Left lung (tissue), 14 donors: ENCODE data around the gene EXOC4. TPM values are rescaled to one million over a fixed set of nuclear protein-coding genes. Genes with fewer than 3 reads are reported as not detected.
"Not testable (repeated sequence)": the region's sequence is repeated elsewhere in the genome, so short reads cannot be mapped to it uniquely, and the experiment has no call there.

Source experiments
- ATAC-seq: fragments of 200-7000 bp; cut with Tn5 transposase; one replicate; pipeline ENCODE4 v1.9.1; 2020; ENCODE audit warnings: moderate library complexity
- DNase-seq, 4 donors: peaks; one replicate each; pipeline ENCODE4 v3.0.0-alpha.2; 2013 to 2020
- H3K27ac ChIP-seq, 2 donors: fragments of 200-600 bp; sonication (generic) in 1 of 2; one replicate each; pipeline versions ENCODE4 v1.5.0 to v1.8.0; 2020 to 2021
- H3K27me3 ChIP-seq, 2 donors: fragments of 200-600 bp; sonication (generic) in 1 of 2; one replicate each; pipeline versions ENCODE4 v1.5.0 to v1.8.0; 2020 to 2021
- H3K36me3 ChIP-seq, 2 donors: fragments of 200-600 bp; sonication (generic) in 1 of 2; one replicate each; pipeline versions ENCODE4 v1.5.0 to v1.8.0; 2020 to 2021
- H3K4me1 ChIP-seq, 2 donors: fragments of 200-600 bp; one replicate each; pipeline ENCODE4 v1.8.0; 2021
- H3K4me3 ChIP-seq, 2 donors: fragments of 200-600 bp; sonication (generic) in 1 of 2; one replicate each; pipeline versions ENCODE4 v1.5.0 to v1.8.0; 2020 to 2021; ENCODE audit warnings: mild to moderate bottlenecking in 1 of 2
- H3K9me3 ChIP-seq, 2 donors: fragments of 200-600 bp; sonication (generic) in 1 of 2; one replicate each; pipeline versions ENCODE4 v1.5.0 to v1.8.0; 2020 to 2021
- intact Hi-C, 2 donors: fragments of 100-400 bp; cut with DNase I; formaldehyde crosslinking; loops; one replicate each; pipeline versions ENCODE4 v1.11.2 to v1.14.2; 2022
- long read RNA-seq, 12 donors: library from polyadenylated mRNA in 2 of 12; unstranded in 2 of 12; transcript quantifications; one replicate each; pipeline ENCODE4 v2.0.0 and lab custom pipeline, GENCODE V29; 2019 to 2026
- polyA plus RNA-seq, 6 donors: library from polyadenylated mRNA; unstranded; fragments of 120-200 nt; gene quantifications; one replicate each; pipeline ENCODE4 v1.2.1, GENCODE V29; 2013; ENCODE audit not compliant: insufficient read length in 6 of 6
- total RNA-seq, 2 donors: library from RNA; stranded (reverse); fragmentation: NEBNext Ultra II Directional; extraction: Animal tissue kit (Norgen Biotek cat#: 25700); gene quantifications; one replicate each; pipeline ENCODE4 v1.2.1, GENCODE V29; 2021
- TF ChIP-seq, protein P1 (sequence below), 2 donors: fragments of 200-600 bp; sonication (generic) in 1 of 2; IDR thresholded peaks; one replicate each; pipeline versions ENCODE4 v1.5.0 to v1.8.0; 2021; ENCODE audit warnings: antibody characterized with exemption in 2 of 2
- donor health status: DM: no; HTN: yes; CAD: no.
- donor health status: DM: no; HTN: no; CAD: no.

Gene EXOC4
- total RNA-seq (10 to 100 TPM; 68.0 to 79.4 TPM), polyA plus RNA-seq (10 to 100 TPM; 52.5 to 70.3 (median 60.8) TPM)
- long read RNA-seq, donor 1, full-length matches to known transcripts, result 6 of 11 reads
- long read RNA-seq, donor 1, partial matches to known transcripts, result 5 of 11 reads
- long read RNA-seq, donor 1, other reads (novel, unspliced or antisense), result 0 of 11 reads
- long read RNA-seq, donor 2, full-length matches to known transcripts, result 6 of 6 reads
- long read RNA-seq, donor 2, partial matches to known transcripts, result 0 of 6 reads
- long read RNA-seq, donor 2, other reads (novel, unspliced or antisense), result 0 of 6 reads
- long read RNA-seq, donor 3, full-length matches to known transcripts, result 8 of 8 reads
- long read RNA-seq, donor 3, partial matches to known transcripts, result 0 of 8 reads
- long read RNA-seq, donor 3, other reads (novel, unspliced or antisense), result 0 of 8 reads
- long read RNA-seq, donor 4, full-length matches to known transcripts, result 2 of 12 reads
- long read RNA-seq, donor 4, partial matches to known transcripts, result 6 of 12 reads
- long read RNA-seq, donor 4, other reads (novel, unspliced or antisense), result 4 of 12 reads
- long read RNA-seq, donor 5, full-length matches to known transcripts, result 6 of 6 reads
- long read RNA-seq, donor 5, partial matches to known transcripts, result 0 of 6 reads
- long read RNA-seq, donor 5, other reads (novel, unspliced or antisense), result 0 of 6 reads
- long read RNA-seq, donor 6, full-length matches to known transcripts, result 8 of 8 reads
- long read RNA-seq, donor 6, partial matches to known transcripts, result 0 of 8 reads
- long read RNA-seq, donor 6, other reads (novel, unspliced or antisense), result 0 of 8 reads
- long read RNA-seq, donor 7, full-length matches to known transcripts, result 2 of 2 reads
- long read RNA-seq, donor 7, partial matches to known transcripts, result 0 of 2 reads
- long read RNA-seq, donor 7, other reads (novel, unspliced or antisense), result 0 of 2 reads
- long read RNA-seq, donor 8, full-length matches to known transcripts, result 2 of 7 reads
- long read RNA-seq, donor 8, partial matches to known transcripts, result 5 of 7 reads
- long read RNA-seq, donor 8, other reads (novel, unspliced or antisense), result 0 of 7 reads
- long read RNA-seq, donor 9, result 0 reads
- long read RNA-seq, donor 10, partial matches to known transcripts, result 3 of 4 reads
- long read RNA-seq, donor 10, other reads (novel, unspliced or antisense), result 1 of 4 reads
- long read RNA-seq, donor 11, full-length matches to known transcripts, result 3 of 3 reads
- long read RNA-seq, donor 11, partial matches to known transcripts, result 0 of 3 reads
- long read RNA-seq, donor 11, other reads (novel, unspliced or antisense), result 0 of 3 reads
- long read RNA-seq, donor 12, full-length matches to known transcripts, result 5 of 5 reads
- long read RNA-seq, donor 12, partial matches to known transcripts, result 0 of 5 reads
- long read RNA-seq, donor 12, other reads (novel, unspliced or antisense), result 0 of 5 reads

DNA sequence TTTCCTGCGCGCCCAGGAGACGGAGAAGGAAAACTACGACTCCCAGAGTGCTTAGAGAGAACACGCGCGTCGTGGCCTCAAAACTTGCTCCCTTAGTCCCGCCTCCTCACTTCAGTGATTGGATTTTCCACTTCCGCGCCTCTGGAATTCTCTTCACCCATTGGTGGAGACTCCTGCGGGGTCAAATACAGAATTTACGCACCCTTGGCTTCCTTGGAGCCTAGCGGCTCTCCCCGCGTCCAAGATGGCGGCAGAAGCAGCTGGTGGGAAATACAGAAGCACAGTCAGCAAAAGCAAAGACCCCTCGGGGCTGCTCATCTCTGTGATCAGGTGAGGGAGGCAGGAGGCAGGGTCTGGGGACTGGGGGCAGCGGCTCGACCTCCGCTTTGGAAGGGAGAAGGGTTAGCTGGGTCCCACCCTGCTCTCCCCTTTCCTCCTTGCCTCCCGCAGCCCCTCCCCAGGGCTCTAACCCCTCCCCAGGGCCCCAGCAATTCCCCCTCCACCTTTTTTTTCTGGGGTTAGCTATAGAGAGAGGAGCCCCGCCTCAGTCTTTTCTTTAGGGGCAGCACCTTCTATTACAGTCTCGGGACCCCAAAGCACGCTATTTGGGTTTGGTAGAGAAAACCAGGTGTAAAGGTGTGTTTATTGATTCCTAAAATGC is at the start of gene EXOC4:
Gene EXOC4 (plus strand): TSS at position 221 of the 661 bp plus-strand sequence.
- Histone ChIP-seq H3K27ac (peak within 1 kb of the TSS; percentile 71 to 84), H3K4me1 (peaks cover 6 to 34% of the 10 kb centered on the region in 2 donors), H3K9me3 (no peaks in the 10 kb centered on the region), H3K4me3 (peak within 1 kb of the TSS; percentile 71 to 88), H3K36me3 (no peaks in the 10 kb centered on the region), H3K27me3 (no peaks in the 10 kb centered on the region)
- ATAC-seq (peak; percentile 100), DNase-seq (peak; percentile 86 to 98 (median 96))
- intact Hi-C loops, result no loop called here
- TF ChIP-seq, protein P1, sequence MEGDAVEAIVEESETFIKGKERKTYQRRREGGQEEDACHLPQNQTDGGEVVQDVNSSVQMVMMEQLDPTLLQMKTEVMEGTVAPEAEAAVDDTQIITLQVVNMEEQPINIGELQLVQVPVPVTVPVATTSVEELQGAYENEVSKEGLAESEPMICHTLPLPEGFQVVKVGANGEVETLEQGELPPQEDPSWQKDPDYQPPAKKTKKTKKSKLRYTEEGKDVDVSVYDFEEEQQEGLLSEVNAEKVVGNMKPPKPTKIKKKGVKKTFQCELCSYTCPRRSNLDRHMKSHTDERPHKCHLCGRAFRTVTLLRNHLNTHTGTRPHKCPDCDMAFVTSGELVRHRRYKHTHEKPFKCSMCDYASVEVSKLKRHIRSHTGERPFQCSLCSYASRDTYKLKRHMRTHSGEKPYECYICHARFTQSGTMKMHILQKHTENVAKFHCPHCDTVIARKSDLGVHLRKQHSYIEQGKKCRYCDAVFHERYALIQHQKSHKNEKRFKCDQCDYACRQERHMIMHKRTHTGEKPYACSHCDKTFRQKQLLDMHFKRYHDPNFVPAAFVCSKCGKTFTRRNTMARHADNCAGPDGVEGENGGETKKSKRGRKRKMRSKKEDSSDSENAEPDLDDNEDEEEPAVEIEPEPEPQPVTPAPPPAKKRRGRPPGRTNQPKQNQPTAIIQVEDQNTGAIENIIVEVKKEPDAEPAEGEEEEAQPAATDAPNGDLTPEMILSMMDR (IDR thresholded peaks at IDR 0.05), result no peak

DNA sequence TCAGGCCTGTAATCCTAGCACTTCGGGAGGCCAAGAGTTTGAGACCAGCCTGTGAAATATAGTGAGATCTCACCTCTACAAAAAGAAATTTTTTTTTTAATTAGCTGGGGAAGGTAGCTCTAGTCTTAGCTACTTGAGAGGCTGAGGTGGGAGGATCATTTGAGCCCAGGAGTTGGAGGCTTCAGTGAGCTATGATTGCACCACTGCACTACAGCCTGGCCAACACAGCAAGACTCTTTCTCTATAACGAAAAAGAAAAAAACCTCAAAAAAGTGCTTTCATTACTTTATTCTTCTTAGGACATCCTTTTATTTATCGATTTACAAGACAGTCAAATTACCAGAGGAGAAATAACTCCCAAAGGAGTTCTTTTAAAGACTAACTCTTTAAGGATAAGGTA is 49.4 kb upstream of the EXOC4 start:
- intact Hi-C loops, result no loop called here
- ATAC-seq (no peak), DNase-seq (no peak)
- no peaks in the 10 kb centered on the region for H3K4me1 ChIP-seq
- no peaks in the 10 kb centered on the region for H3K27me3 ChIP-seq
- H3K36me3 ChIP-seq, result no peaks in the 10 kb centered on the region
- no peak overlapping the region for H3K27ac ChIP-seq
- H3K4me3 ChIP-seq, result no peak overlapping the region
- TF ChIP-seq, protein P1 (IDR thresholded peaks at IDR 0.05), result no peak
- no peaks in the 10 kb centered on the region for H3K9me3 ChIP-seq

DNA sequence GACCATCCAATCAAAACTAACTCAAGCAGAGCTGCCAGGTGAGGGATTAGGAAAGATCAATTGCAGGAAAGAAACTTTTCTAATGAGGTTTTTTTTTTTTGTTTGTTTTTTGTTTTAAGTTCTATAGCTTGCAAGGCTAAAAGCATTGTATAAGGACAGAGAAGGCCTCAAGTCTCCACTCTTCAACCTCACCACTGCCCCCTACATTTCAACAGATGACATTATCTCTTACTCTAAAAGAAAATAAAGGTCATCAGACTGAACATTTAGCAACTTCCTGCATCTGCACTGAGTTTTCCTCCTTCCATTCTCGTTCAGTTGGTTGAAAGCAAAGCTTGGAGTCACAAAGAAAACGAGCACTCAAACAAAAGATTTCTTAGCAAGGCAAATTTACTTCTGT is 45.2 kb upstream of the EXOC4 start:
- Histone ChIP-seq H3K27me3 (peaks cover 0 to 3% of the 10 kb centered on the region in 2 donors), H3K4me1 (no peaks in the 10 kb centered on the region), H3K9me3 (no peaks in the 10 kb centered on the region), H3K36me3 (no peaks in the 10 kb centered on the region), H3K27ac (no peak overlapping the region), H3K4me3 (no peak overlapping the region)
- TF ChIP-seq, protein P1 (IDR thresholded peaks at IDR 0.05), result no peak
- ATAC-seq, result no peak
- intact Hi-C loops, result no loop called here
- no peak for DNase-seq

DNA sequence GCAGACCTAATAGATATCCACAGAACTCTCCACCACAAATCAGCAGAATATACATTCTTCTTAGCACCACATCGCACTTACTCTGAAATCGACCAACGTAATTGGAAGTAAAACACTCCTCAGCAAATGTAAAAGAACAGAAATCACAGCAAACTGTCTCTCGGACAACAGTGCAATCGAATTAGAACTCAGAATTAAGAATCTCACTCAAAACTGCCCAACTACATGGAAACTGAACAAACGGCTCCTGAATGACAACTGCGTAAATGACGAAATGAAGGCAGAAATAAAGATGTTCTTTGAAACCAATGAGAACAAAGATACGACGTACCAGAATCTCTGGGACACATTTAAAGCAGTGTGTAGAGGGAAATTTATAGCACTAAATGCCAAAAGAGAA is 42.1 kb upstream of the EXOC4 start:
- H3K4me3 ChIP-seq, intact Hi-C loops, ATAC-seq, DNase-seq, H3K27ac ChIP-seq, H3K27me3 ChIP-seq, H3K4me1 ChIP-seq, H3K36me3 ChIP-seq, H3K9me3 ChIP-seq: not testable (repeated sequence)

DNA sequence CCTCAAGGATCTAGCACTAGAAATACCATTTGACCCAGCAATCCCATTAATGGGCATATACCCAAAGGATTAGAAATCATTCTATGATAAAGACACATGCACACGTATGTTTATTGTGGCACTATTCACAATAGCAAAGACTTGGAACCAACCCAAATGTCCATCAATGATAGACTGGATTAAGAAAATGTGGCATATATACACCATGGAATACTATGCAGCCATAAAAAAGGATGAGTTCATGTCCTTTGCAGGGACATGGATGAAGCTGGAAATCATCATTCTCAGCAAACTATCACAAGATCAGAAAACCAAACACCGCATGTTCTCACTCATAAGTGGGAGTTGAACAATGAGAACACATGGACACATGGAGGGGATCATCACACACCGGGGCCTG is 39.1 kb upstream of the EXOC4 start:
- DNase-seq, H3K27me3 ChIP-seq, H3K36me3 ChIP-seq, ATAC-seq, H3K4me1 ChIP-seq, H3K9me3 ChIP-seq, intact Hi-C loops, H3K27ac ChIP-seq, H3K4me3 ChIP-seq: not testable (repeated sequence)
